PC-3 (cell line): ENCODE data around the gene DDX53.

Experiments
- CTCF ChIP-seq: fragments of 300-600 bp; sonication (generic); conservative IDR thresholded peaks from 2 replicates; pipeline ENCODE4 v1.5.1; 2017; ENCODE audit warnings: antibody characterized with exemption, low read depth, mild to moderate bottlenecking, low read length
- EZH2phosphoT487 ChIP-seq: fragments of 300-600 bp; sonication (generic); IDR thresholded peaks from 2 replicates; pipeline ENCODE4 v1.6.1; 2018; ENCODE audit warnings: mild to moderate bottlenecking, antibody characterized with exemption, low read length, borderline replicate concordance

GRCh38 chrX:23048806-23049573, 49.2 kb downstream of the DDX53 start:
- TF ChIP-seq EZH2phosphoT487 (no peak), CTCF (no peak)
